HepG2 (cell line): ENCODE measurements around the gene GDAP2.

Experiments used
- CREB1 ChIP-seq, 2 experiments: fragments of 450-650 bp in 1 of 2; IDR thresholded peaks; 2 replicates each; pipeline ENCODE4 v1.6.1; 2016 to 2017; ENCODE audit warnings: control low read depth in 1 of 2, mild to moderate bottlenecking in 1 of 2, missing compliant biosample characterization in 1 of 2, missing genetic modification characterization in 1 of 2
- CTCF ChIP-seq: sonication (generic); formaldehyde crosslinking; IDR thresholded peaks from 2 replicates; pipeline ENCODE4 v1.5.0; 2020; ENCODE audit warnings: mild to moderate bottlenecking, missing genetic modification reagents, moderate library complexity
- EP300 ChIP-seq, 3 experiments: sonication (generic) in 1 of 3; formaldehyde crosslinking in 1 of 3; IDR thresholded peaks; 2 replicates each; pipeline versions ENCODE4 v1.5.1 to v1.6.1; 2011 to 2020; ENCODE audit warnings: low read depth in 2 of 3, low read length in 2 of 3, borderline replicate concordance in 1 of 3, improper control_type of control experiment in 1 of 3, mild to moderate bottlenecking in 1 of 3, missing genetic modification reagents in 1 of 3, moderate library complexity in 1 of 3
- PAF1 ChIP-seq: IDR thresholded peaks from 2 replicates; pipeline ENCODE4 v1.6.1; 2016; ENCODE audit warnings: missing genetic modification reagents, missing compliant biosample characterization
- POLR2A ChIP-seq, 2 experiments: IDR thresholded peaks; 2 replicates each; pipeline ENCODE4 v1.6.1; 2011; ENCODE audit warnings: low read depth in 2 of 2, low read length in 2 of 2, mild to moderate bottlenecking in 1 of 2, moderate library complexity in 1 of 2; ENCODE audit not compliant: insufficient read depth in 1 of 2
- RBM22 ChIP-seq: fragments of 200-400 bp; formaldehyde crosslinking; optimal IDR thresholded peaks from 2 replicates; pipeline ENCODE3; 2017; ENCODE audit warnings: mild to moderate bottlenecking, low read length, moderate library complexity
- ZNF766 ChIP-seq: sonication (generic); formaldehyde crosslinking; IDR thresholded peaks from 2 replicates; pipeline ENCODE4 v1.5.0; 2020; ENCODE audit warnings: missing genetic modification reagents, borderline replicate concordance
- ZNF775 ChIP-seq: sonication (generic); formaldehyde crosslinking; IDR thresholded peaks from 2 replicates; pipeline ENCODE4 v1.4.0; 2020; ENCODE audit warnings: missing genetic modification reagents, mild to moderate bottlenecking, moderate library complexity, borderline replicate concordance

GRCh38 chr1:117851687-117852086 is 77.7 kb downstream of the GDAP2 start:
- no peak for TF ChIP-seq PAF1 (CRISPR knock-in tag)
- TF ChIP-seq POLR2A (IDR thresholded peaks at IDR 0.05; ENCODE audit: insufficient read depth in 1 of 2, low read depth in 2 of 2, low read length in 2 of 2): no peak
- TF ChIP-seq CTCF (CRISPR knock-in tag): no peak
- no peak for TF ChIP-seq ZNF775
- TF ChIP-seq CREB1 (IDR thresholded peaks at IDR 0.05): no peak
- TF ChIP-seq CREB1 (CRISPR knock-in tag; IDR thresholded peaks at IDR 0.05): no peak
- no peak for TF ChIP-seq RBM22
- no peak for TF ChIP-seq EP300 (IDR thresholded peaks at IDR 0.05; ENCODE audit: low read depth in 2 of 2, low read length in 2 of 2)
- no peak for TF ChIP-seq EP300 (CRISPR knock-in tag; IDR thresholded peaks at IDR 0.05; ENCODE audit: borderline replicate concordance)
- no peak for TF ChIP-seq ZNF766 (CRISPR knock-in tag)
